OCI-LY3 (cell line): ENCODE measurements around the gene FAHD2A.
"Not testable (repeated sequence)": the region's sequence is repeated elsewhere in the genome, so short reads cannot be mapped to it uniquely, and the experiment has no call there.

Source experiments
- EZH2phosphoT487 ChIP-seq: fragments of 200-600 bp; shearing (Covaris generic); IDR thresholded peaks from 2 replicates; pipeline ENCODE4 v1.6.1; 2018; ENCODE audit warnings: antibody characterized with exemption, mixed run types, low read depth
- TF ChIP-seq, protein P1 (sequence below): fragments of 200-600, 300-600 bp; sonication (generic); IDR thresholded peaks from 2 replicates; pipeline ENCODE4 v1.5.1; 2014; ENCODE audit warnings: antibody characterized with exemption, low read length, low read depth

DNA sequence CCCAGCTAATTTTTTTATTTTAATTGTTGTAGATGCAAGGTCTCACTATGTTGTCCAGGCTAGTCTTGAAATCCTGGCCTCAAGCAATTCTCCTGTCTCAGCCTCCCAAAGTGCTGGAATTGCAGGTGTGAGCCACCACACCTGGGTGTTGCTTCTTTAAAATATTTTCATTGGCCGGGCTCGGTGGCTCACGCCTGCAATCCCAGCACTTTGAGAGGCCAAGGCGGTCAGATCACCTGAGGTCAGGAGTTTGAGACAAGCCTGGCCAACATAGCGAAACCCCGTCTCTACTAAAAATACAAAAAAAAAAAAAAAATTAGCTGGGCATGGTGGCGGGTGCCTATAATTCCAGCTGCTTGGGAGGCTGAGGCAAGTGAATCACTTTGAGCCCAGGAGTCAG lies 24.2 kb upstream of the FAHD2A start:
- TF ChIP-seq, protein P1, sequence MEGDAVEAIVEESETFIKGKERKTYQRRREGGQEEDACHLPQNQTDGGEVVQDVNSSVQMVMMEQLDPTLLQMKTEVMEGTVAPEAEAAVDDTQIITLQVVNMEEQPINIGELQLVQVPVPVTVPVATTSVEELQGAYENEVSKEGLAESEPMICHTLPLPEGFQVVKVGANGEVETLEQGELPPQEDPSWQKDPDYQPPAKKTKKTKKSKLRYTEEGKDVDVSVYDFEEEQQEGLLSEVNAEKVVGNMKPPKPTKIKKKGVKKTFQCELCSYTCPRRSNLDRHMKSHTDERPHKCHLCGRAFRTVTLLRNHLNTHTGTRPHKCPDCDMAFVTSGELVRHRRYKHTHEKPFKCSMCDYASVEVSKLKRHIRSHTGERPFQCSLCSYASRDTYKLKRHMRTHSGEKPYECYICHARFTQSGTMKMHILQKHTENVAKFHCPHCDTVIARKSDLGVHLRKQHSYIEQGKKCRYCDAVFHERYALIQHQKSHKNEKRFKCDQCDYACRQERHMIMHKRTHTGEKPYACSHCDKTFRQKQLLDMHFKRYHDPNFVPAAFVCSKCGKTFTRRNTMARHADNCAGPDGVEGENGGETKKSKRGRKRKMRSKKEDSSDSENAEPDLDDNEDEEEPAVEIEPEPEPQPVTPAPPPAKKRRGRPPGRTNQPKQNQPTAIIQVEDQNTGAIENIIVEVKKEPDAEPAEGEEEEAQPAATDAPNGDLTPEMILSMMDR = not testable (repeated sequence)
- not testable (repeated sequence) for TF ChIP-seq EZH2phosphoT487
